HG03354 (cell line): ENCODE measurements around the gene WDR33.

ENCODE experiments used
- ATAC-seq: cut with Tn5 transposase; IDR thresholded peaks from one replicate; pipeline ENCODE4 v1.9.1; 2021; ENCODE audit warnings: mild to moderate bottlenecking; ENCODE audit not compliant: unreplicated experiment, poor library complexity, severe bottlenecking

Gene WDR33

DNA sequence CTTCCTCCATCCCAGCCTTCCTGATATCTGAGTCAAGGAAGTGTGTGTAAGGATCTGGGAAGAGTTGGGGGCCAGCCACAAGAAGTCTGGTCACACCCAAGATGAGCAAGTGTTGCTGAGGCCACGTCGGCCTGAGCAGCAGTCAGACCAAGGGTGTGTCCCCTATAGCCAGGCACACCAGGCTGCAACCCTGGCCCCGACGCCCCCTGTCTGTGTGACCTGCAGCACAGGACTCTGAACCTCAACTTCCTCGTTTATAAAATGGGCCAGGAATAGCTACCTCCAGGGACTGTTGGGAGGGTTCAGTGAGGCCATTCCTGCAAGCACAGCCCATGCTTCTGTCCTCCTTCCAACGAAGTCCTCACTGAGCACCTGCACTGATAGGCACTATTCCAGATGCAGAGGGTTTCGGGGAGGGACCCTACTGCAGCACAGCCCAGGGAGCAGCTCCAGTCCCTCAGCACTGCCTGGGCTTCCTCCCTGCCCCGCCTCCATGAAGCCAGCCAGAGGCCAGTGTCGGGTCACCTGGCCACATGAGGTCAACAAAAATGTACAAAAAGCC is 148.9 kb downstream of the WDR33 start:
- ATAC-seq: no peak

GRCh38 chr2:127661072-127661649 is 149.8 kb downstream of the WDR33 start:
- no peak for ATAC-seq

DNA sequence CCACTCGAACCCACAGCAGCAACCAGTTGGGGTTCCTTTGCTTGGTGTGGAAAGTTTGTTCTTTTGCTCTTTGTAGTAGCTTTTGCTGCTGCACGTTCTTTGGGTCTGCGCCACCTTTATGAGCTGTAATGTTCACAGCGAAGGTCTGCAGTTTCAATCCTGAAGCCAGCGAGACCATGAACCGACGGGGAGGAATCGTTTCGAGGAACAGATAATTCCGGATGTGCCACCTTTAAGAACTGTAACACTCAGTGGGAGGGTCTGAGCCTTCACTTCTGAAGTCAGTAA is 150.7 kb downstream of the WDR33 start:
- ATAC-seq: no peak

- ATAC-seq: no peak
Measured at GRCh38 chr2:127659408-127660290, 151.3 kb downstream of the WDR33 start.

DNA sequence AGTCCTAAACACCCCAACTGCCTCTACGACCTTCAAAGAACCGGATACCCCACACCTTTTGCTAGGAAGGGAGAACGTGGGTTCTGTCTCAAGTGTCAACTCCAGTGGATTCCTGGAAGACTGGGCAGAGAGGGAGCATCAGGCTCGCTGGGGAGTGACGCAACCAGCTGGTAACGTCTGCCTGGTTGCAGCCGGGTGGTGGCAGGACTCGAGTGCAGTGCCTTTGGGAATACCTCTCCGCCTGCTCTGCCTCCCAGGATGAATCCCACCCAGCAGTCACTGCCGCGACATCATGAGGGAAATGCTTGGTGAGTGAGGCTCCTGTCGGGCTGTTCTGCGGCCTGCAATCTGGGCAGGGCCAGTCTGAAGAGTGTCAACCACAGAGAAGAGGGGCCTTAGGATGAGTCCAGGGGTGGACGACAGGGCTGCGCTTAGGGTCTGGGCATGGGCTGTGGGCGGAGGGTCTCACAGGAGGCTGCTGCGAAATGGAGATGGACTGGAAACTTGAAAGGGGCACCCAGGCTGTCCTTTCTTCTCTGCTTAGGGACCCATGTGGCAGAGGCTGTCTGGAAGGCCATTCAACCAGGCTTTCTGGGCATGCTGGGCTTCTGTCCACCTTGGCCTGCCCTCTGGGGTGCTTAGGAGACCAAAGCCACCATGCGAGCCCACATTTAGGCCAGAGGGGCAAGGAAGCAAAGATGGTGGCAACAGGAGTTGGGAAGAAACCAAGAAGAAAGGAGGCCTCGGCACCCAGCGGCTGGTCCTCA is 152.1 kb downstream of the WDR33 start:
- no peak for ATAC-seq

DNA sequence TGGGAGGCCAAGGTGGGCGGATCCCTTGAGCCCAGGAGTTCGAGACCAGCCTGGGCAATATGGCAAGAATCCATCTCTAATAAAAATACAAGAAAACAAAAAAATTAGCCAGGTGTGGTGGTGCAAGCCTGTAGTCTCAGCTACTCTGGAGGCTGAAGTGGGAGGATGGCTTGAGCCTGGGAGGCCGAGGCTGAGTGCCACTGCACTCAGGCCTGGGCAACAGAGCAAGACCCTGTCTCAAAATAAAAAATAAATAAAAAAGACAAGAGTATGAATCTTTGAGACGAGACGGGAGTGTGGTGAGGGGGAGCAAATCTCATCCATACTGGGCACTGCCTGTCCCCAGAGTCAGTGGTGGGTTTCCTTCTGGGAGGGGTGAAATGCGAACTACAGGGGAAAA is 152.8 kb downstream of the WDR33 start:
- ATAC-seq: no peak

DNA sequence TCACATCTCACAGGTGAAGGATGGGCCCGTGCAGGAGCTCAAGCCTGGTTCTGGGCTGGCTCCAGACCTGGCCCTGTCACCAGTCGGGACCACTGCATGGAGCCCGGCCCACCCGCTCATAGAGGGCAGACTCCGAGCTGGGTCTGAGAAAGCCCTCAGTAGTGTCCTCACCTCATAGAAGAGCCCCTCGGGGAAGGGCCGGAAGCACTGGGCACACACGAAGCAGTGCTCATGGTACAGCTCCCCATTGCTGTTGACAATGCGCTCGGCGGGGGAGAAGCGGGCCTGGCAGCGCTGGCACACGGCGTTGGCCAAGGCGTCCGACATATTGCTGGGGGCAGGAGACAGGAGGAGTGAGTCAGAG is 153.8 kb downstream of the WDR33 start:
- ATAC-seq: no peak

- ATAC-seq: no peak
Measured at GRCh38 chr2:127656569-127657231, 154.3 kb downstream of the WDR33 start.

DNA sequence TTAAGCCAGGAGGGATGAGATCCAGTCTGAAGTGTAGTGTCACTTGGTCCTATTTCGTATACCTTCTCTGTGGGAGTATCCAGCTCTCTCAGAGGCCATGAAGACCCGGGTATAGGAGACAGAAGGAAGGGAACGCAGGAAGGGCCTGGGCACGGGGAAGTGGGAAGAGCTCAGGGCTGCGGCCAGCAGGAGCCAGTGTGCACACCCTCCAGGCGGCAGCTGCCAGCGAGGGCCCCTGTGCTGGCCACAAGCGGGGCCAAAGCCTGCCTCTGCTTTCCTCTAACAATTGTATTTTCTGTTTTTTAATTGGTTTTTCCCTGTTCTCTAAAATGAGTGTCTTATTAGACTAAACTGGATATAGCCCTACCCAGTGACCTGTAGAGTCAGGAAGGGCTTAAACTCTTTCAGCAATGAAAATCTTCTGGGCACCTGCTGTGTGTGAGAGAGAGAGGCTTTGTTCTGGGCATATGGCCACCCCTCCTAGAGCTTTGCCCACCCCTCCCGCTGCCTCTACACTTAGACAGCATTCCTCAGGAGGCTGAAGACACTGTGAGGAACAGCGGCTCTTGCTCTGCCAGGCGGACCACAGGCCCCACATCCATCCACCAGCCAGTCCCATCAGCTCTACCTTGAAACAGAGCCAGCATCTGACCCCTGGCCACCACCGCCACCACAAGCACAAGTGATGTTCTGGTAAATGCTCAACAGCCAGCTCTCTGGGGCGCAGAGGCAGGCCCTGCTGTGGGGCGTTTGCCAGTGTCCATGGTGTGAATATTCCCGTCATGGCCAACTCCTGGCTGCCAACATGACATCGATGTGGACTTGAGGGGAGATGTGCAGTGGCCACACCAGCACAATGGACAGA is 155.5 kb downstream of the WDR33 start:
- ATAC-seq: no peak

DNA sequence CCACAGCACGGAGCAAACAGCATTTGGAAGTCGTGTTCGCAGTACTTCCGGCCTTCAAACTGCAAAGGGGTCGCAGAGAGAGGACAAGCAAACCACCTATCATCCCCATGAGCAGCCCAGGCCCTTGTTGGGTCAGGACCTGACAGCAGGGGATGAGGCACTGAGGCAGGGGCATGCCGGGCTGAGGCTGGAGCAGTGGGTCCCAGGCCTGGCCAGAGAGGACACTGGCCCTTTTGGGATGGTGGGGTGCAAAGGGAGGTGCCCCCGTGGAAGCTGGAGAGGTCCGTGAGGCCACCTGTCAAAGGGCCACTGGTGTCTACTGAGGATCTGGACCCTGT is 156.2 kb downstream of the WDR33 start:
- ATAC-seq: no peak

GRCh38 chr2:127654084-127654837 is 156.7 kb downstream of the WDR33 start:
- ATAC-seq: no peak

DNA sequence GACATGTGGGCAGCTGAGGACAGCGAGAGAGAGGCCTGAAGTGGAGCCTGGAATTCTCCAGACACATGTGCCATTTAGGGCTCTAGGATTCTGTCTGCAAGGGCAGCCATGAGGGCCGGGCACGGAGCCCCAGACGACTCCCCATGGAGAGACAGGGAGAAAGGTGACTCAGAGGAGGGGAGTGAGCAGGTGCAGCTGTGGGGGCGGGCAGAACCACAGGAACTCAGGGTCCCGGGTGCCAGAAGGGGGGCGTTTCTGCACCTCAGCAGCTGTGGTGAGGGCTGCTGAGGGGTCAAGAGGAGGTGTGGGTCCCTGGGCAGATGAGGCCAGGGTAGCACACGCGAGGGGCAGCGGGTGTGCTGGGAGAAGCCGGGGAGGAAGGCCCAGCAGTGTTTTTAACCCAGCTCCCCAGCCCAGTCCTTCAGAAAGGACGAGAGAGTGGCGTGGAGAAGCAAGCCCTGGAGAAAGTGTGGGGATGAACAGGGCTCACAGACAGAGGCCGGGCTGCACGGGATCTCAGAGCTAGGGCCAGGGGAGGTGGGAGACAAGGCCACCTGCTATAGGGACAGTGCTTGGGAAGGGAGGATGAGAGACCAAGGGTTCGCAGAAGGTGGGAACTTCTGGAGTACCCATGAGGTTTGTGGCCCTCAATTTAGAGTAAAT is 157.4 kb downstream of the WDR33 start:
- ATAC-seq: no peak

DNA sequence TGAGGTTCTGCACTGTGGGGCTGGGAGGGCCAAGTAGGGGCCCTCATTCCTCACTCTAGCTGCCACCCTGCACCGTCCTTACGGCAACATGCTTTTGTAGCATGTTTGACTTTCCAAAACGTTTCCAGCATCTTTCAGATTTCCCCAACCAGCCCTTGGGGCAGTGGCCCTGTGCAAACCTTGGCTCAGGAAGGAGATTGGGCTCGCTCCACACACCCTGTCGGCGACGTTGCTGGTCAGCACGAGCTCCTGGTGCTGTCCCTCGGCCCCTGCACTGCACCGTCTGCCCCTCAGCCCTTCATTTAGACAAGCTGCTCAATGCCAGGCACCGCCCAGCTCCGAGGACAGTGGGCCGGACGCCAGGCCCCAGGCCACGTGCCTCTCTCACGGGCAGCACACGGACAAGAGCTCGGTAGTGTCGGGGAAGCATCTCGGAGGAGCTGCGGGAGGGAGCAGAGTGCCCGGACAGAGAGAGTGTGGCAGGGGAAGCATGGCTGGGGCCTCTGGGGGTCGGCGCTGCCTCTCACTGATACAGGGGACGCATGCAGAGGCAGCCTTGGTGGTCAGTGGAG is 158.1 kb downstream of the WDR33 start:
- no peak for ATAC-seq

GRCh38 chr2:127651971-127652550 is 158.9 kb downstream of the WDR33 start:
- ATAC-seq: no peak

GRCh38 chr2:127651381-127651809 is 159.6 kb downstream of the WDR33 start:
- ATAC-seq: no peak
